GM06990 (cell line): ENCODE measurements around the gene PRM3.

Source experiments
- DNase-seq: peaks from one replicate; pipeline ENCODE4 v3.0.0-alpha.2; 2011; ENCODE audit not compliant: insufficient read length; ENCODE audit errors: extremely low read depth
- H3K27me3 ChIP-seq: replicated peaks from 2 replicates; pipeline ENCODE4 v1.6.0; 2011; ENCODE audit warnings: low read length; ENCODE audit not compliant: control insufficient read depth, insufficient read depth
- H3K36me3 ChIP-seq: 2 replicates; pipeline ENCODE4 v1.5.1; 2011; ENCODE audit warnings: low read length; ENCODE audit not compliant: control insufficient read depth, insufficient read depth
- H3K4me3 ChIP-seq: replicated peaks from 2 replicates; pipeline ENCODE4 v1.5.1; 2011; ENCODE audit warnings: low read depth, mild to moderate bottlenecking, control low read depth, low read length
- CTCF ChIP-seq: IDR thresholded peaks from 2 replicates; pipeline ENCODE4 v1.5.1; 2011; ENCODE audit warnings: low read length, control low read depth, mild to moderate bottlenecking, inconsistent platforms; ENCODE audit not compliant: insufficient read depth, poor library complexity, severe bottlenecking

The PRM3 gene

GRCh38 chr16:11274964-11275363 is 1.5 kb upstream of the PRM3 start:
- no peak overlapping the region for H3K4me3 ChIP-seq
- H3K27me3 ChIP-seq = no peaks in the 10 kb centered on the region; the same call in 1 of the 2 replicates
- no peaks in the 10 kb centered on the region for H3K36me3 ChIP-seq
- no peak for DNase-seq
- TF ChIP-seq CTCF = no peak

GRCh38 chr16:11273721-11274324 is 394 bp upstream of the PRM3 start:
- Histone ChIP-seq H3K36me3 (no peaks in the 10 kb centered on the region), H3K4me3 (no peak overlapping the region), H3K27me3 (no peaks in the 10 kb centered on the region; the same call in 1 of the 2 replicates)
- DNase-seq = no peak
- TF ChIP-seq CTCF = no peak

GRCh38 chr16:11272484-11272883 is 945 bp downstream of the PRM3 start:
- no peaks in the 10 kb centered on the region for H3K36me3 ChIP-seq
- H3K27me3 ChIP-seq = no peaks in the 10 kb centered on the region; the same call in 1 of the 2 replicates
- no peak overlapping the region for H3K4me3 ChIP-seq
- TF ChIP-seq CTCF = no peak
- DNase-seq = no peak

GRCh38 chr16:11271610-11272009 is 1.8 kb downstream of the PRM3 start:
- no peak overlapping the region for H3K4me3 ChIP-seq
- H3K27me3 ChIP-seq = no peaks in the 10 kb centered on the region; the same call in 1 of the 2 replicates
- H3K36me3 ChIP-seq = no peaks in the 10 kb centered on the region
- DNase-seq = no peak
- TF ChIP-seq CTCF = no peak

GRCh38 chr16:11270602-11271162 is 2.7 kb downstream of the PRM3 start:
- no peak for TF ChIP-seq CTCF
- H3K4me3 ChIP-seq = no peak overlapping the region
- no peaks in the 10 kb centered on the region; the same call in 1 of the 2 replicates for H3K27me3 ChIP-seq
- DNase-seq = no peak
- no peaks in the 10 kb centered on the region for H3K36me3 ChIP-seq
